Measurements from ENCODE around the gene MORC4.

MORC4 gene

DNA sequence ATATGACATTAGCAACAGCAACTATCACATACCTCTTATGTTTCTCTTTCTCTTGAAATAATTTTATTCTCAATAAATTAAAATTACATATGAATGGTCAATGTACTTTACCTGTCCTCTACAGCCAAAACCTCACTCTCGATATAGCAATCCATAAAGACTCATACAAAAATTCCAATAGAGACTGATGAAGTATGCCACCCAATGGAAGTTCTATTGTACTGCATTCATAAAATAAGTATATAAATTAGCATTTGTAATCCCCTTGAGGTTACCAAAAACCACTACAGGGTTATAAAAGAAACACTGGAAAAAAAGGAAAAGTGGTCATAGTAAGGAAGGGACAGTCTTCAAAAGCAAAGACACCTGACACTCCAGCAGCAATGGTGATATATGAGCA lies 47.0 kb downstream of the MORC4 start:
- no peak for DNase-seq (ENCODE audit: low read depth)

DNA sequence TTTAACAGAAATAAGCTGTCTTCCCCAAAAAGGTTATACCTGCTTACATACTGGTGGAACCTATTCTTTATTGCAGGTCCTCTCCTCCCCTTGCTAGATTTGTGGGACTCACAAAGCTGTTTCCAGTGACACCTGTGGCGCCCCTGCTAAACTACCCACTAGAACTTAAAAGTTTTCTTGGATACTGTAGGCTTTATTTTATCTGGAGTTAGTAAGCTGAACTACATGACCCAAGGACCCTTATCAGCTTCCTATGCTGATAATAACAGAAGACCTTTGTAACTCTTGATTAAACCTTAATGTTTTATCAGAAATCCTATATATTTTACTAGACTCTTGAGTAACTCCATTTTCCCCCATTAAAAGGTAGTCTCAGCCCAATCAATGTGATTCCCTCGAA lies 47.5 kb downstream of the MORC4 start:
- no peak for DNase-seq (ENCODE audit: low read depth)

- DNase-seq (ENCODE audit: low read depth), result no peak
Observed at GRCh38 chrX:106952089-106952488, 47.9 kb downstream of the MORC4 start.

GRCh38 chrX:106951230-106951629 lies 48.8 kb downstream of the MORC4 start:
- DNase-seq (ENCODE audit: low read depth), result no peak

DNA sequence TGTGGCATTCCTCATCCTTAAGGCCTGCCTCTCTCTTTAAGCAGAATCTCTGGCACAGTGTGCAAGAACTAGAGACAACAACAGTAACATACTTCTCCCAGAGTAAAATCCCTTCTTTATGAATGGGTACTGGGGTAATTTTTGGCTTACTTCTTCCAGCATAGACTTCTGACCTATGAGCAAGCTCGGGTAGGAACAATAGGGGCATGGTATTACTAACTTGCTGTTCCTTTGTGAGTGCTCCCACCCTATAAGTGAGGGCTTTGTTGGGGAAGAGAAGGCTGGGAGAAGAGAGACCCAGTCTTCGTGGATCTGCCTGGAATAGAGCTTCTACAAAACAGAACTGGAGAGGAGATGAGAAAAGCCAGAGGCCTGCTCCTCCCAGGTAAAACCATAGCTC lies 49.6 kb downstream of the MORC4 start:
- no peak for DNase-seq (ENCODE audit: low read depth)

DNA sequence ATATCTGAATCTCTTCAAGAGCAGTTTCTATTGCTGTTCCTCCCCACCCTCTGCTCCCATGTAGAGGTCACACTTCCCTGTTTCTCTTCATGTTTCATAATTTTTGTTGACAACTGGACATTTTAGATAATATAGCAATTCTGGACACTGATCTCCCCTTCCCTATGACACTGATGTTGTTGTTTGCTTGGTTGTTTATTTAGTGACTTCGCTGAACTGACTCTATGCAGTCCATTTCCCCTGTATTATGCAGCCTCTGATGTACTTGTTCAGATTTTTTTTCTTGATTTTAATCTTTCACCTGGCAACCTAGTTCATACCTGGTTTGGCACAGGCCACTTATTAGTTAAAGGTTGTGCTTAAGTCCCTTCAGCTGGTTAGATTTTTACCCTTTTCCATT lies 50.6 kb downstream of the MORC4 start:
- no peak for DNase-seq (ENCODE audit: low read depth)

GRCh38 chrX:106948641-106949040 lies 51.4 kb downstream of the MORC4 start:
- no peak for DNase-seq (ENCODE audit: low read depth)

GRCh38 chrX:106946464-106946863 lies 53.5 kb downstream of the MORC4 start:
- no peak for DNase-seq (ENCODE audit: low read depth)

GRCh38 chrX:106940068-106940467 lies 59.9 kb downstream of the MORC4 start:
- no peak for DNase-seq (ENCODE audit: low read depth)

- no peak for DNase-seq (ENCODE audit: low read depth)
Observed at GRCh38 chrX:106939566-106939965, 60.4 kb downstream of the MORC4 start.

DNA sequence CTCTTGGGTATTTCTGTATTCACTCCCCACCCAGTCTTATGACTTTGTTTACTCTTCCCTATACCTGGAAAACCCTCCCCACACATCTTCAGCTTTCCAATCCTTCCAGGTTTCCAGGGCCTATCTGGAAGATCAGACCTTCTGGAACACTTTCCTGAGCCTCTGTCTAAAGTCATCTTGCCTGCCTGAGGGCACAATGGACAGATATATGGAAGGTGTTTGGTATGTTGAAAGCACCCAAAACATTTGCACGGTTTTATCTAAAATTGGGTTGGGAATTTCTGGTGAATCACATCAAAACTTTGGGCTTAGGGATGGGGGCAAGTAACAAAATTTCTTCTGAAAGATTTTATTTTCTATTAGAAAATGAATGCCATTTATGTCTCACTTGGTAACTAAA lies 63.8 kb downstream of the MORC4 start:
- DNase-seq (ENCODE audit: low read depth), result no peak

DNA sequence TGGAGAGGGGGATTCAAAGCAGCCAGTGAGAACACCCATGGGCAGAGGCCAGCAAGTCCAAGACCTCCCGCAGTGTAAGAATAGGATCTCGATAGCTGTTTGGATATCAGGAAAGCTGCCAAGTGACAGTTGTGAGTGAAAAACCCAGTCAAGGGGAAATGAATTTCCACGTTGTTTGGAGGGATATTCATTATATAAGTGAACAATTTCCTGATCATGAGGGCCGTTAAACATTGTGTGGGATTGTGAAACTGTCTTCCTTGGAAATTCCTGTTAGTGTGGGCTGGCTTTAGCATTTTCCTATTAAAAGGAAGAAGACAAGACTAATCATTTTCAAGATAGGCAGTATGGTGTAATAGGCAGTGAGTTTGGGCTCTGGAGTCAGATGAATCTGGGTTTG lies 64.8 kb downstream of the MORC4 start:
- DNase-seq (ENCODE audit: low read depth), result no peak

GRCh38 chrX:106933538-106933961 lies 66.5 kb downstream of the MORC4 start:
- no peak for DNase-seq (ENCODE audit: low read depth)

DNA sequence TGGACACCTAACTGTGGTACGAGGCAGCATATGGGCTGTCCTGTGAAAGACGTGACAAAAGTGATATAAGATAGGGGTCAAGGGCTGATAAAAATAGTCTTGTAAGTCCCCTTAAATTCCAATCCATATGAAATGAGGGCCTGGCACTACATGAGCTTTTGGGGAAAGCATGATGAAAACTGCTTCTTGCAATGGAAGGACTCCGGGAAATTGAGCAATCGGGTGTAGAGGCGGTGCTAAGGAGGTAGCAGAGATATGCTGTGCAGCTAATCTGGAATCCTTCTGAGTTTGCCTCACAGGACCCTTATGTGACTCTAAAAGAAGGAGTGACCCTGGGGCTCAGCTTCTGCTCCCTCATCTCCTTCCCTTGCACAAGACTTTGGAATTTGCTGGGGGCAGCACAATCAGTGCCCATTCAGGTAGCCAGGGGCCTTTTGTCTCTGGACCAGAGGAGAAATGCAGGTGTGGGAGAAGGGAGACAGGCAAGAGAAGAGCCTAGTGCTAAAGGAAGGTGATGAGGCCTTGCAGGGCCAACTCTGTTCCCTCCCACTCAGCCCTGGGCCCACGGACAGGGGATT lies 67.0 kb downstream of the MORC4 start:
- no peak for DNase-seq (ENCODE audit: low read depth)

GRCh38 chrX:106932492-106932923 lies 67.5 kb downstream of the MORC4 start:
- DNase-seq (ENCODE audit: low read depth), result no peak

GRCh38 chrX:106931831-106932491 lies 68.1 kb downstream of the MORC4 start:
- DNase-seq (ENCODE audit: low read depth), result no peak

GRCh38 chrX:106928227-106928626 lies 71.8 kb downstream of the MORC4 start:
- no peak for DNase-seq (ENCODE audit: low read depth)

DNA sequence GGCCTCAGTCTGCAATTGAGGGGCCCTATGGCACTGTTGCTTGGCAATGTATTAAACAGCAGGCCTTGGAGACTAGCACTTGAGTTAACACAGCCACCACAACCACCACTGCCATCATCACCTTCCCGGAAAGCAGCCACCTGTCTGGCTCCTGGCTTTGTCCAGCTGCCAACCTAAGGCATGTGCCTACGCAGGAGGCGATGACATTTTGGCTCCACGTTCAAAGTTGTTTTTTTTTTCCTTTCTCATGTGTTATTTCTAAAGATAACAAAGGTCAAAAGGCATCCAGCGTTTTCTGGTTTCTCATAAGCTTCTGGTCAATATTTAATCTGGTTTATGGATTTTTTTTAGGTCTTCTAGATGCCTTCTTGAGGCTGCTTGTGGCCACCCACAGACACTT lies 72.3 kb downstream of the MORC4 start:
- DNase-seq (ENCODE audit: low read depth), result no peak

DNA sequence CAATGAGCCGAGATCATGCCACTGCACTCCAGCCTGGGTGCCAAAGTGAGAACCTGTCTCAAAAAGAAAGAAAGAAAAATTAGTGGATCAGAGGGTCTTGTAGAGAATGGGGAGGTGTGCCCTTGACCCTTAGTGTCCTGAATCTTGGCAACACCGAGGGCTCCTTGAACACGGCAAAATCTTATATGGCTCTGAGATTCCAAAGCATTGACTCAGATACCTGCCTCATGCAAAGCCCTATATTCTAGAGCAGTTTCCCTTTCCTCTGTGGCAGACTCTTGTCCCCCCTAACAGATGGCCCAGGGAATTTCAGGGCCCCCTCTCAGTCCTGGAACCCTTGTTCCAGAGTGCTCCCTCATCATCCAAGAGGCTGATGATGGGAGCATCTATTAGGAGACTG lies 73.0 kb downstream of the MORC4 start:
- DNase-seq (ENCODE audit: low read depth), result no peak

DNA sequence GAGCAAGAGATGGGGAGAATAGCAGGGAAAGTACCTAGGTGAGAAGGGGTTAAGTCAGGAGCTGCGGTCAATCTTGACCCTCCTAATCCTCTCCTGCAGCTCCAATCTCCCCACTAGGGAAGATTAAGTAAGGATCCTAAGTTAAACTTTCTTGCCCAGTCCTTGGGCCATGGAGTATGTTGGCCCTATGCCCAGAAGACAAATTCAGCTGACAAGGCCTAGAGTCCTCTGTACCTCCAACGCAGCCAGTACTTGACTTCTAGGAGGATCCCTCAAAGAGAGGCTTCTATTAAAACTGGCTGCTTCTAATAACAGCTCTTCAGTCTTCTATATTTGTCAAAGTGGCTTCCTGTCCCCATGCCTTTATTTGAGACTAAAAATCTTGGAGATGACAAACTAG lies 78.4 kb downstream of the MORC4 start:
- no peak for DNase-seq (ENCODE audit: low read depth)

DNA sequence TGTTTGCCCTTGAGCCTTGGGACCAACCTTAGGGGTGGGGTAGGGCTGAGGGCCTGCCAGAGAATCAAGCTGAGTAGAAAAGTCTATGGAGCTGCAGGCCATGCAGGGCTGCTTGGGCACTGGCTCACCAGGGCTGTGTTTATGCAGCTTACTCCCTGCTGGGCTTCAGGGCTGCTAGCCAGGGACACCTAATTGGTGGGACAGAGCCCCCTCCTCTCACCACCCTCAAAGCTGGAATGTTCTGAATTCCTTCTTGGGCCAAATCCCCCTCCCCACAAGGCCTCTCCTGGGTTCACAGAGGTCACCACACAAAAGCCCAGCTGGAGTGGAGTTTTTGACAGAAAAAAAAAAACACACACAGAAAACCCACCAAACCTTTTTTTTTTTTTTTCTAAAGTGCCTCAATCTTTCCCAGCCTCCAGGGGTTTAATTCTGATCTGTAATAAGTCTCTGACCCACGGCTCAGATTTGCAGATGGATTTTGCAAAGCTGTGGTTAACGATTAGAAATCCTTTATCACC lies 80.0 kb downstream of the MORC4 start, which contains the start of gene CLDN2:
CLDN2 (plus strand) TSS at position 471 of the 521 bp plus-strand sequence. CDS start 7,827 bp downstream, outside the sequence.
- no peak for DNase-seq (ENCODE audit: low read depth)

- DNase-seq (ENCODE audit: low read depth), result no peak
Observed at GRCh38 chrX:106917830-106918500, 82.0 kb downstream of the MORC4 start.

DNA sequence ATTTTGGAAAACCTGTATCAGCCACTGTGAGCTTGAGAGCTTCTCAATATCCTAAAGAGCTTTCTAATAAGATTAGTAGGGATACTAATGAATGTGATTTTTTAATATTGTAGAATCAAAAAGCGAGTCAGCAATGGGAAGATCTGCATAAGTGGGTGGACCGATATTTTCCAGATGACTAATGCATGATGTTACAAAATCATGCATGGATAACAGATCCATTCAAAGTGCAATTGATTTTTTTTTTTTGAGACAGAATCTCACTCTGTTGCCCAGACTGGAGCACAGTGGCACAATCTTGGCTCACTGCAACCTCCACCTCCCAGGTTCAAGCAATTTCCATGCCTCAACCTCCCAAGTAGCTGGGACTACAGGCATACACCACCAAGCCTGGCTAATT lies 87.1 kb downstream of the MORC4 start:
- no peak for DNase-seq (ENCODE audit: low read depth)

All from non-pigmented ciliary epithelial cell (primary cell).